ENCODE measurements around the gene KDM6B.

KDM6B gene

DNA sequence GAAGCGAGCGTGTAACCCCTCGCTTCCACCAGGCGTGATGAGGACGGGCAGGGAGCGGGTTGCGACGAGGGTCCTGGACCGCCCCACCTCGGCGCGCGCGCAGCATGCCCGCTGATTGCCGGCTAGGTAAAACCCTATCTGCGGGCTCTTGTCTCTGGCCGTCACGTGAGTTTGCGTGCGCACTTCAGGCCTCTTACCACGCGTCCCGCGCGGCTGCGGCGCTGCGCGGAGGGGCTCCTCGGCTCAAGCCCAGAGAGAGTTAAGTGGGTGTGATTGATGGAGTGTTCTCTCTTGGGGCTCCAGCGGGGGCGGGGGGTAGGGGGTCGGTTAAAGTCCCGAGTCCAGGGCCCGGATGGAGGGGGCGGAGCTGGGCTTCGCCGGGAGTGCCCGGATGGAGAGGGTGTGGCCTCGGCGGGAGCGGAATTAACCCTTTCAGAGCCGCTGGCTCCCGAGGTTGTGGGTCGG is 7.9 kb downstream of the KDM6B start:
- peaks cover 7% of the 10 kb centered on the region for H3K36me3 Mint-ChIP-seq

DNA sequence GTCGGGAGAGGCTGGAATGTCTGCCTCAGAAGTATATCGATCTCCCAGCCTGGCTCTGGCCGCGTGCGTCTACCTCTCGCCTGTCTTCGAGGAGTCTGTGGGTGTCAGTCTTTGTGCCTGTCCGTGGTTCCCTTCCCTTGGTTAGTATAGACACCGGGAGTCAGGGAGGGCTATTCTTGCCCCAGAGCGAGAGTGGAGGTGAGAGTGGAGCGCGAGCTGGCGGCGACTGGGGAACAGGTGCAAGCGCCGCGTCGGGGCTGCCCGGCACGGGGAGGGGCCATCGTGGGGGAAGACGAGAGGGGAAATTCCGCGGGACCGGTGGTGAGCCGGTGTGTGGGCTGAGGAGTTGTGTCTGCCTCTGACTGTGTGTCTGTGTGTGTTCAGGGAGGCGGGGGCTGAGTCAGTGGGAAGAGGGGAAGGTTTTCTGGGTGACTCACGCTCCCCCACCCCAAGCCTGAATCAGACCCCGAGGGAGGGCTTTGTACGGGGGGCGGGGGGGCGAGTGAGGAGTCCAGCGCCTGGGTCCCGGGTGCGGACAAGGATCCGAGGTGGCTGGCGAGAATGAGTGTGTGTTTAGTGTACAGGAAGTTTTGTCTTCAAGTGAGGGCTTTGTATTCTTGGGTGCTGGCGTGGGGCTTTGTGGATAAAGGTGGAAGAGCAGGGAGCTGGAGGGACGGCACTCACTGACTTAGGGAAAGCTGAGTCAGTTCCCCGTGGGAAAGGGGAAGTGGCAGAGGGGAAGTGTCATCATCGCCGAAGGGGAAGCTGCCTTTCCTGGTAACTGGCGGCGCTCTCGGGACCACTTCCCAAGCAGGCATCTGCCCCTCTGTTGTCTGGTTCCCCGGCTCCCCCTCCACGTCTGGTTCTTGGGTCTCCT is 8.6 kb downstream of the KDM6B start:
- no peaks in the 10 kb centered on the region for H3K27me3 Mint-ChIP-seq
- no peaks in the 10 kb centered on the region for H3K9me3 Mint-ChIP-seq (ENCODE audit: low read depth)
- peaks cover 7% of the 10 kb centered on the region for H3K36me3 Mint-ChIP-seq
- H3K27ac Mint-ChIP-seq = peak overlapping the region; percentile 99
- peak overlapping the region; percentile 95 for H3K4me3 Mint-ChIP-seq
- H3K4me1 Mint-ChIP-seq (ENCODE audit: low read depth) = peaks cover 42% of the 10 kb centered on the region

More for the DNA sequence above, 7.9 kb downstream of the KDM6B start:
- no peaks in the 10 kb centered on the region for H3K27me3 Mint-ChIP-seq
- peaks cover 49% of the 10 kb centered on the region for H3K4me1 Mint-ChIP-seq (ENCODE audit: low read depth)
- H3K27ac Mint-ChIP-seq = peak overlapping the region; percentile 99
- H3K9me3 Mint-ChIP-seq (ENCODE audit: low read depth) = no peaks in the 10 kb centered on the region
- peak overlapping the region; percentile 95 for H3K4me3 Mint-ChIP-seq

DNA sequence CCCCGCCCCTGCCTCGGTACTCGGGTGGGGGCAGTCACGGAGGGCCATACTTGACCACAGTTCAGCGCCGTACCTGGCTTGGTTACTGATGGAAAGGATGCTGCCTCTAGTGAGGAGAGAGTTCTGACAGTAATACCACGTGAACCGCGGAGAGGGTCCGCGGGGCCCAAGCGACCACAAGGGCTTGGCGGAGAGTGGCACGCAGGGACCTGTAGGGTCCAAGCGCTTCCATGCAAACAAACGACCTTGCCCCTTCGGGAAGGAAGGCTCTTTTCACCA is 9.2 kb downstream of the KDM6B start:
- H3K4me1 Mint-ChIP-seq (ENCODE audit: low read depth) = peaks cover 40% of the 10 kb centered on the region
- peak overlapping the region; percentile 95 for H3K4me3 Mint-ChIP-seq
- H3K27me3 Mint-ChIP-seq = no peaks in the 10 kb centered on the region
- H3K9me3 Mint-ChIP-seq (ENCODE audit: low read depth) = no peaks in the 10 kb centered on the region
- H3K27ac Mint-ChIP-seq = peak overlapping the region; percentile 99
- peaks cover 7% of the 10 kb centered on the region for H3K36me3 Mint-ChIP-seq

DNA sequence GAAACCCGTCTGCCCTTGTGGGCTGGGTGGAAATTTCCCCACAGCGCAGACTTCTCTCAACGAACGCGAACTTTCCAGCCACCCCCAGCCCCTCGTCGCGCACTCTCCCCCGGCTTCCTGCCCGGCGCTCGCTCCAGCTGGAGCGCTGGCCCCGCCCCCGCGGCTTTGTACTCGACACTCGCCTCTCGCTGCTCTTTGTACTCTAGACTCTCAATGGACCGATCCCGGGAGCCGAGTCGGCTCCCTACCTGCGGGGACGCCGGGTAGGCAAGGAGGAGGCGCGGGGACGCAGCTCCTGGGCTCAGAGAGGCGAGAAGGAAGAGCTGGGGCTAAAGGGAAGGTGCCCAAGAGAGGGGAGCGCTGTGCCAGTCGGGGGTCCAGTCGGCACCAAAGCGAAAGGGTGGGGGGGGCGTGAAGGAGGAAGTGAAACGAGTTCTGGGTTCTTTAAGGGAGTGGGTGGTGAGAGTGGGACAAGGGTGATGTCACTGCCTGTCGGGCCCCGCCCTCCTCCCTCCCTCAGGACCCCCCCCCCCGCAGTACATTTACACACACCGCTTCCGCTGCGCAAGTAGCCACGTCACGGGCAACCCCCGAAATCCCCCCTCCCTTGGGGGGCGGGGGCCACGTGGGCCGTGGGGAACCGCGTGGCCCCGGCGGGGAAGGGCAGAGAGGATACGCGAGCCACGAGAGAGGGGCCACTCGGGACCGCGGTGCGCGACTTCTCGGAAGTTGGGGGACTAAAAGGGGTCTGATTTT is 9.7 kb downstream of the KDM6B start:
- H3K4me1 Mint-ChIP-seq (ENCODE audit: low read depth) = peaks cover 37% of the 10 kb centered on the region
- peak overlapping the region; percentile 95 for H3K4me3 Mint-ChIP-seq
- peaks cover 7% of the 10 kb centered on the region for H3K36me3 Mint-ChIP-seq

DNA sequence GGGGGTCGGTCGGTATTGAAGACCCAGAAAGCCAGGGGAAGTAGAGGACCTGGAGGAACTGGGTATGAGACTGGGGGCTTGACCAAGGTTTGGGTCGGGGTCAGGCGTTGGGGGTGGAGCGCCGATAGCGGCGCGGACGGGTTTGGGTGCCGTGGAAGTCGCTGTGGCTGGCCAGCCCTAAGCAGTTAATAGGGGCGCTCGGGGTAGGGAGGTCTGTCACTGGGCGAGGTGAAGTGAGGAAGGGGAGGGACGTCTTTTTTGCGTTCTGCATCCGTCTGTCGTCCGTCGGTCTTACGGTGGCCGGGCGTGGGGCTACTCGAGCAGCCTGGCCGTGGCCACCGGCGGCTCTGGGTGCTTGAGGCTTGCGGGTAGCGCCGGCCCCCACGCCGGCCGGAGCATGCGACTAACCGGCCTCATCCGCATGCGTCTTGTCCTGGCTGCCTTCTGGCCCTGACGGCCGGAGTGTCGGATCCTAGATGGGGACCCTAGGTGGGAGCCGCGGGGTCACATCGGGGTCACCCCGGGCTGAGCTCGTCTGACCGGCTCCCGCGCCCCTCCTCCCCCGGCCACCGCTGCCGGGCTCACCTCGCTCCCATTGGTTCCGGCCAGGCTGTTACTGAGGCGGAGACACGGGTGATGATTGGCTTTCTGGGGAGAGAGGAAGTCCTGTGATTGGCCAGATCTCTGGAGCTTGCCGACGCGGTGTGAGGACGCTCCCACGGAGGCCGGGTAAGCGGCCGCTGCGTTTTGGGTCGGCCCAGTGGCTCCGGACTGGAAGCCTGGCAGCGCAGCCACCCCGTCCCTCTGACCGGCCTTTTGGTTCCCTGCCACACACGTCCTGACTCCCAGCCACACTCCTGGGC is 10.5 kb downstream of the KDM6B start:
- Mint-ChIP-seq H3K36me3 (peaks cover 7% of the 10 kb centered on the region), H3K9me3 (ENCODE audit: low read depth) (no peaks in the 10 kb centered on the region), H3K4me1 (ENCODE audit: low read depth) (peaks cover 30% of the 10 kb centered on the region), H3K27ac (peak overlapping the region; percentile 99), H3K27me3 (no peaks in the 10 kb centered on the region), H3K4me3 (peak overlapping the region; percentile 95)

More for the DNA sequence above, 9.7 kb downstream of the KDM6B start:
- H3K27ac Mint-ChIP-seq = peak overlapping the region; percentile 99
- H3K27me3 Mint-ChIP-seq = no peaks in the 10 kb centered on the region
- H3K9me3 Mint-ChIP-seq (ENCODE audit: low read depth) = no peaks in the 10 kb centered on the region

DNA sequence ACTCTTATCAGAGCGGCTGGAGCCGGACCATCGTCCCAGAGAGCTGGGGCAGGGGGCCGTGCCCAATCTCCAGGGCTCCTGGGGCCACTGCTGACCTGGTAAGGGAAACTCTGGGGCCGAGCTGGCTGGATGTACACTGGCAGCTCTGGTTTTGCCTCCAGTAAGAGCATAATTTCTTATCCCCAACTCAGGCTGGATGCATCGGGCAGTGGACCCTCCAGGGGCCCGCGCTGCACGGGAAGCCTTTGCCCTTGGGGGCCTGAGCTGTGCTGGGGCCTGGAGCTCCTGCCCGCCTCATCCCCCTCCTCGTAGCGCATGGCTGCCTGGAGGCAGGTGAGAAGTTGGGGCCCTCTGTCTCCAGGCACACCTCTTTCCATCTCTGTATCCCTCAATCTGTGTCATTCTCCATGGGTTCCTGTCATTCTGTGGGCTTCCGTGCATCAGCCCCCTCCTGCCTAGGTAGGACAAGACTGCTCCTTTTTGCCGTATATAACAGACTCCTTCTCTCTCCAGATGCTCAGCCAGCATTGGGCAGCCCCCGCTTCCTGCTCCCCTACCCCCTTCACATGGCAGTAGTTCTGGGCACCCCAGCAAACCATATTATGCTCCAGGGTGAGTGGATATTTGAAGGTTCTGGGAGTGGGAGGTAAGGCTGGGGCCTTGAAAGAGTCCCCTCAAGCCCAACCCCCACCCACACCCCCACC is 11.5 kb downstream of the KDM6B start:
- peak overlapping the region; percentile 99 for H3K27ac Mint-ChIP-seq
- H3K4me3 Mint-ChIP-seq = peak overlapping the region; percentile 95
- peaks cover 4% of the 10 kb centered on the region for H3K36me3 Mint-ChIP-seq
- no peaks in the 10 kb centered on the region for H3K9me3 Mint-ChIP-seq (ENCODE audit: low read depth)
- H3K27me3 Mint-ChIP-seq = no peaks in the 10 kb centered on the region
- peaks cover 30% of the 10 kb centered on the region for H3K4me1 Mint-ChIP-seq (ENCODE audit: low read depth)

DNA sequence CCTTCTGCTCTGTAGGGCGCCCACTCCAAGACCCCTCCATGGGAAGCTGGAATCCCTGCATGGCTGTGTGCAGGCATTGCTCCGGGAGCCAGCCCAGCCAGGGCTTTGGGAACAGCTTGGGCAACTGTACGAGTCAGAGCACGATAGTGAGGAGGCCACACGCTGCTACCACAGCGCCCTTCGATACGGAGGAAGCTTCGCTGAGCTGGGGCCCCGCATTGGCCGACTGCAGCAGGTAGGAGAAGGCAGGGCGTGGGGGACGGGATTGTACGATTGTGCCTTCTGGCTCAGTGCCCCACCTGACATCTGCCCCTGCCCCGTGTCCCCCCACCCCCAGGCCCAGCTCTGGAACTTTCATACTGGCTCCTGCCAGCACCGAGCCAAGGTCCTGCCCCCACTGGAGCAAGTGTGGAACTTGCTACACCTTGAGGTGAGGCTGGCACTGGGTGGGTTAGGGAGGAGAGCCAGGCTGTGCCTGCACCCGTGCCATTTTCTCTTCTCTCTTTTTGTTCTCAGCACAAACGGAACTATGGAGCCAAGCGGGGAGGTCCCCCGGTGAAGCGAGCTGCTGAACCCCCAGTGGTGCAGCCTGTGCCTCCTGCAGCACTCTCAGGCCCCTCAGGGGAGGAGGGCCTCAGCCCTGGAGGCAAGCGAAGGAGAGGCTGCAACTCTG is 12.2 kb downstream of the KDM6B start:
- Mint-ChIP-seq H3K27me3 (no peaks in the 10 kb centered on the region), H3K36me3 (peaks cover 2% of the 10 kb centered on the region), H3K27ac (peak overlapping the region; percentile 66), H3K9me3 (ENCODE audit: low read depth) (no peaks in the 10 kb centered on the region), H3K4me3 (peak overlapping the region; percentile 95), H3K4me1 (ENCODE audit: low read depth) (peaks cover 30% of the 10 kb centered on the region)

DNA sequence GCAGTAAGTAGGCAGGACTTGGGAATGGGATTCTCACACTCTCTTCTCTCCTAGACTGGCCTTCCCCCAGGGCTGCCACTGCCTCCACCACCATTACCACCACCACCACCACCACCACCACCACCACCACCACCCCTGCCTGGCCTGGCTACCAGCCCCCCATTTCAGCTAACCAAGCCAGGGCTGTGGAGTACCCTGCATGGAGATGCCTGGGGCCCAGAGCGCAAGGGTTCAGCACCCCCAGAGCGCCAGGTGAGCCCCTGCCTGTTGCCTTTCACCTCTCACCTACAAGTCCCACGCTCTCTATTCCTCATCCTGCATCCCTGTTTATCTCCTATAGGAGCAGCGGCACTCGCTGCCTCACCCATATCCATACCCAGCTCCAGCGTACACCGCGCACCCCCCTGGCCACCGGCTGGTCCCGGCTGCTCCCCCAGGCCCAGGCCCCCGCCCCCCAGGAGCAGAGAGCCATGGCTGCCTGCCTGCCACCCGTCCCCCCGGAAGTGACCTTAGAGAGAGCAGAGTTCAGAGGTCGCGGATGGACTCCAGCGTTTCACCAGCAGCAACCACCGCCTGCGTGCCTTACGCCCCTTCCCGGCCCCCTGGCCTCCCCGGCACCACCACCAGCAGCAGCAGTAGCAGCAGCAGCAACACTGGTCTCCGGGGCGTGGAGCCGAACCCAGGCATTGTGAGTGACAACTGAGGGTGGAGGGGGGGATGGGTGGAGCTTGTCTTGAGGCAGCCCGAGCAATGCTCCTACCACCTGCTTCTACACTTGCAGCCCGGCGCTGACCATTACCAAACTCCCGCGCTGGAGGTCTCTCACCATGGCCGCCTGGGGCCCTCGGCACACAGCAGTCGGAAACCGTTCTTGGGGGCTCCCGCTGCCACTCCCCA is 13.0 kb downstream of the KDM6B start:
- Mint-ChIP-seq H3K4me1 (ENCODE audit: low read depth) (peaks cover 34% of the 10 kb centered on the region), H3K36me3 (peaks cover 2% of the 10 kb centered on the region), H3K4me3 (peak overlapping the region; percentile 95), H3K27me3 (no peaks in the 10 kb centered on the region), H3K27ac (peak overlapping the region; percentile 66), H3K9me3 (ENCODE audit: low read depth) (no peaks in the 10 kb centered on the region)

DNA sequence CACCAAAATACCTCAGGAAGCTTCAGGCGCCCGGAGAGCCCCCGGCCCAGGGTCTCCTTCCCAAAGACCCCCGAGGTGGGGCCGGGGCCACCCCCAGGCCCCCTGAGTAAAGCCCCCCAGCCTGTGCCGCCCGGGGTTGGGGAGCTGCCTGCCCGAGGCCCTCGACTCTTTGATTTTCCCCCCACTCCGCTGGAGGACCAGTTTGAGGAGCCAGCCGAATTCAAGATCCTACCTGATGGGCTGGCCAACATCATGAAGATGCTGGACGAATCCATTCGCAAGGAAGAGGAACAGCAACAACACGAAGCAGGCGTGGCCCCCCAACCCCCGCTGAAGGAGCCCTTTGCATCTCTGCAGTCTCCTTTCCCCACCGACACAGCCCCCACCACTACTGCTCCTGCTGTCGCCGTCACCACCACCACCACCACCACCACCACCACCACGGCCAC is 14.1 kb downstream of the KDM6B start:
- no peaks in the 10 kb centered on the region for H3K27me3 Mint-ChIP-seq
- no peak overlapping the region for H3K27ac Mint-ChIP-seq
- H3K4me3 Mint-ChIP-seq = peak overlapping the region; percentile 58
- peaks cover 35% of the 10 kb centered on the region for H3K4me1 Mint-ChIP-seq (ENCODE audit: low read depth)
- no peaks in the 10 kb centered on the region for H3K9me3 Mint-ChIP-seq (ENCODE audit: low read depth)
- H3K36me3 Mint-ChIP-seq = peaks cover 2% of the 10 kb centered on the region

DNA sequence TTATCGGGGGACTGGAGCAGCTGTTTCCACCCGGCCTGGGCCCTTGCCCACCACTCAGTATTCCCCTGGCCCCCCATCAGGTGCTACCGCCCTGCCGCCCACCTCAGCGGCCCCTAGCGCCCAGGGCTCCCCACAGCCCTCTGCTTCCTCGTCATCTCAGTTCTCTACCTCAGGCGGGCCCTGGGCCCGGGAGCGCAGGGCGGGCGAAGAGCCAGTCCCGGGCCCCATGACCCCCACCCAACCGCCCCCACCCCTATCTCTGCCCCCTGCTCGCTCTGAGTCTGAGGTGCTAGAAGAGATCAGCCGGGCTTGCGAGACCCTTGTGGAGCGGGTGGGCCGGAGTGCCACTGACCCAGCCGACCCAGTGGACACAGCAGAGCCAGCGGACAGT is 14.7 kb downstream of the KDM6B start:
- H3K9me3 Mint-ChIP-seq (ENCODE audit: low read depth) = no peaks in the 10 kb centered on the region
- H3K36me3 Mint-ChIP-seq = peaks cover 2% of the 10 kb centered on the region
- no peak overlapping the region for H3K27ac Mint-ChIP-seq
- H3K4me1 Mint-ChIP-seq (ENCODE audit: low read depth) = peaks cover 36% of the 10 kb centered on the region
- H3K4me3 Mint-ChIP-seq = no peak overlapping the region
- H3K27me3 Mint-ChIP-seq = no peaks in the 10 kb centered on the region

DNA sequence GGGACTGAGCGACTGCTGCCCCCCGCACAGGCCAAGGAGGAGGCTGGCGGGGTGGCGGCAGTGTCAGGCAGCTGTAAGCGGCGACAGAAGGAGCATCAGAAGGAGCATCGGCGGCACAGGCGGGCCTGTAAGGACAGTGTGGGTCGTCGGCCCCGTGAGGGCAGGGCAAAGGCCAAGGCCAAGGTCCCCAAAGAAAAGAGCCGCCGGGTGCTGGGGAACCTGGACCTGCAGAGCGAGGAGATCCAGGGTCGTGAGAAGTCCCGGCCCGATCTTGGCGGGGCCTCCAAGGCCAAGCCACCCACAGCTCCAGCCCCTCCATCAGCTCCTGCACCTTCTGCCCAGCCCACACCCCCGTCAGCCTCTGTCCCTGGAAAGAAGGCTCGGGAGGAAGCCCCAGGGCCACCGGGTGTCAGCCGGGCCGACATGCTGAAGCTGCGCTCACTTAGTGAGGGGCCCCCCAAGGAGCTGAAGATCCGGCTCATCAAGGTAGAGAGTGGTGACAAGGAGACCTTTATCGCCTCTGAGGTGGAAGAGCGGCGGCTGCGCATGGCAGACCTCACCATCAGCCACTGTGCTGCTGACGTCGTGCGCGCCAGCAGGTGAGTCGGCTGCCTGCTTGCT is 15.2 kb downstream of the KDM6B start:
- no peak overlapping the region for H3K27ac Mint-ChIP-seq
- no peaks in the 10 kb centered on the region for H3K27me3 Mint-ChIP-seq
- H3K4me1 Mint-ChIP-seq (ENCODE audit: low read depth) = peaks cover 39% of the 10 kb centered on the region
- peaks cover 4% of the 10 kb centered on the region for H3K36me3 Mint-ChIP-seq
- H3K9me3 Mint-ChIP-seq (ENCODE audit: low read depth) = no peaks in the 10 kb centered on the region
- H3K4me3 Mint-ChIP-seq = peak overlapping the region; percentile 76

DNA sequence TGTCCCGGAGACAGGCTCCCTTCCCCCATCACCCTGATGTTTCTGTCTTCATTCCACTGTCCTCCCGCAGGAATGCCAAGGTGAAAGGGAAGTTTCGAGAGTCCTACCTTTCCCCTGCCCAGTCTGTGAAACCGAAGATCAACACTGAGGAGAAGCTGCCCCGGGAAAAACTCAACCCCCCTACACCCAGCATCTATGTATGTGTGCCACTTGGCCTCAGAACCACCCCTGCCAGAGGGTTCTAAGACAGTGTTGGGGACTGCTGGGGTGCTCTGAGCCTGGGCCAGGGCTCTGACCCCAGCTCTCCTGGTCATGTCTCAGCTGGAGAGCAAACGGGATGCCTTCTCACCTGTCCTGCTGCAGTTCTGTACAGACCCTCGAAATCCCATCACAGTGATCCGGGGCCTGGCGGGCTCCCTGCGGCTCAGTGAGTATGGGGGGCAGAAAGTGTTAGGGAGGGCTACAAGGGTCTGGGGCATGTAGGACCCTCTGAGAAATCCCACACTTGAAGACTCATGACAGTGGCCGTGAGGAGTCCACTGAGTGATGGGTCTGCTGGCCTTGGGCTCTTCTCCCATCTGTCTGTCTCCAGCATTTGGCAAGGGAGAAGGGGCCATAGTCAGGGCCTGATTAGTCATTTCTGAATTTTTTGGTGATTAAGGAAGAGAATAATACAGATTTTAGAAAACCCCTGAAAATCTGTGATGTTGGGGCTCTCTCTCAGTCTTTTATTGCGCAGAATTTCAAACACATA is 15.9 kb downstream of the KDM6B start:
- Mint-ChIP-seq H3K4me3 (peak overlapping the region; percentile 76), H3K4me1 (ENCODE audit: low read depth) (peaks cover 39% of the 10 kb centered on the region), H3K9me3 (ENCODE audit: low read depth) (no peaks in the 10 kb centered on the region), H3K36me3 (peaks cover 4% of the 10 kb centered on the region), H3K27ac (peak overlapping the region; percentile 82), H3K27me3 (no peaks in the 10 kb centered on the region)

Measured in activated naive CD8-positive, alpha-beta T cell (primary cell).